ENCODE measurements around the gene GPRIN2.

GRCh38 chr10:46520941-46521340 lies 35.5 kb downstream of the GPRIN2 start:
- TF ChIP-seq CTCF (conservative IDR thresholded peaks at IDR 0.05 in 1 of 2, IDR thresholded peaks at IDR 0.05 in 1 of 2; ENCODE audit: extremely low read depth in 1 of 2, insufficient read depth in 1 of 2, low read depth in 1 of 2, low read length in 2 of 2) = no peak
- no peak for TF ChIP-seq EZH2 (IDR thresholded peaks at IDR 0.05; ENCODE audit: borderline replicate concordance, low read length)

Data from mammary epithelial cell (primary cell).